Stimulated activated effector memory CD8-positive, alpha-beta T cell treated with anti-CD3 and anti-CD28 coated beads, Interleukin-12 subunit alpha, Interleukin-12 subunit beta, amount 100 ng/mL, for 72 hours (primary cell): ENCODE data around the gene AP1G2.

ENCODE experiments used
- ATAC-seq: fragments of 150-1000 bp; cut with Tn5 transposase; 2 replicates; pipeline ENCODE4 v1.10.0; 2021
- DNase-seq, 2 donors: peaks; one replicate each; pipeline ENCODE4 v3.0.0; 2021 to 2022; ENCODE audit warnings: low spot score in 2 of 2
- H3K27ac Mint-ChIP-seq: one replicate; pipeline ENCODE4 v1.8.0; 2022; ENCODE audit warnings: mild to moderate bottlenecking, mixed read lengths
- H3K36me3 Mint-ChIP-seq: one replicate; pipeline ENCODE4 v1.8.0; 2022; ENCODE audit warnings: mild to moderate bottlenecking, mixed read lengths
- H3K4me1 Mint-ChIP-seq: one replicate; pipeline ENCODE4 v1.8.0; 2022; ENCODE audit warnings: mixed read lengths
- H3K4me3 Mint-ChIP-seq: one replicate; pipeline ENCODE4 v1.8.0; 2022; ENCODE audit warnings: mild to moderate bottlenecking, mixed read lengths
- H3K9me3 Mint-ChIP-seq: one replicate; pipeline ENCODE4 v1.8.0; 2022; ENCODE audit warnings: mixed read lengths

AP1G2 gene

GRCh38 chr14:23568021-23568599 is 519 bp upstream of the AP1G2 start:
- DNase-seq (no peak), ATAC-seq (no peak)
- Mint-ChIP-seq H3K9me3 (no peaks in the 10 kb centered on the region), H3K27ac (peak overlapping the region; percentile 99), H3K4me3 (peak overlapping the region; percentile 99), H3K36me3 (peaks cover 47% of the 10 kb centered on the region), H3K4me1 (peaks cover 47% of the 10 kb centered on the region)

DNA sequence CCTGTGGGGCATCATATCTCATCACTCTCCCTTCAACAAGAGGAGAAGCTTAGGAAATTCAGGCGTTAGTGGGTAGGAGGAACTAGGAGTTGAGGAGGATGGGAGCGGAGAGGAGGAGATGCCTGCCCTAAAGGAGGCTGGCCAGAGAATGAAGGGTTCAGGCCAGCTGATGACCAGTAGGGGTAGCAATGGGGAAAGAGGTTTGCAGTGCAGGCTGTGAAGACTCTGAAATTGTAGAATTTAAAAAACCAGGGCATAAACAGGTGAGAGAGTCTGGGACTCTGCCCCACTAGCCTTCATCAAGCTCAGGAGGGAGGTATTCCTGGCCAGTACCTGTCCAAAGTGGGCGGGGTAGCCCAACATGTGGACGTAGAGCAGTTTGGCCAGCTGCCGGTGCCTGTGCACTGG is 809 bp downstream of the AP1G2 start:
- H3K4me3 Mint-ChIP-seq, result peak overlapping the region; percentile 99
- H3K27ac Mint-ChIP-seq, result peak overlapping the region; percentile 99
- peaks cover 54% of the 10 kb centered on the region for H3K4me1 Mint-ChIP-seq
- DNase-seq, result no peak
- H3K9me3 Mint-ChIP-seq, result no peaks in the 10 kb centered on the region
- peaks cover 60% of the 10 kb centered on the region for H3K36me3 Mint-ChIP-seq
- ATAC-seq, result no peak

- no peak for ATAC-seq
- peak overlapping the region; percentile 99 for H3K27ac Mint-ChIP-seq
- H3K4me1 Mint-ChIP-seq, result peaks cover 58% of the 10 kb centered on the region
- peak overlapping the region; percentile 99 for H3K4me3 Mint-ChIP-seq
- no peaks in the 10 kb centered on the region for H3K9me3 Mint-ChIP-seq
- peaks cover 66% of the 10 kb centered on the region for H3K36me3 Mint-ChIP-seq
- DNase-seq, result no peak
These were observed 1.3 kb downstream of the AP1G2 start for GRCh38 chr14:23566112-23566777.

- Mint-ChIP-seq H3K36me3 (peaks cover 72% of the 10 kb centered on the region), H3K4me1 (peaks cover 58% of the 10 kb centered on the region), H3K4me3 (peak overlapping the region; percentile 99), H3K27ac (peak overlapping the region; percentile 99), H3K9me3 (no peaks in the 10 kb centered on the region)
- no peak for DNase-seq
- no peak for ATAC-seq
These were observed 2.0 kb downstream of the AP1G2 start for GRCh38 chr14:23565626-23566025.

- ATAC-seq (no peak), DNase-seq (no peak)
- Mint-ChIP-seq H3K4me3 (no peak overlapping the region), H3K4me1 (peaks cover 66% of the 10 kb centered on the region), H3K9me3 (no peaks in the 10 kb centered on the region), H3K27ac (peak overlapping the region; percentile 99), H3K36me3 (peaks cover 79% of the 10 kb centered on the region)
These were observed 2.7 kb downstream of the AP1G2 start for GRCh38 chr14:23564876-23565275.

DNA sequence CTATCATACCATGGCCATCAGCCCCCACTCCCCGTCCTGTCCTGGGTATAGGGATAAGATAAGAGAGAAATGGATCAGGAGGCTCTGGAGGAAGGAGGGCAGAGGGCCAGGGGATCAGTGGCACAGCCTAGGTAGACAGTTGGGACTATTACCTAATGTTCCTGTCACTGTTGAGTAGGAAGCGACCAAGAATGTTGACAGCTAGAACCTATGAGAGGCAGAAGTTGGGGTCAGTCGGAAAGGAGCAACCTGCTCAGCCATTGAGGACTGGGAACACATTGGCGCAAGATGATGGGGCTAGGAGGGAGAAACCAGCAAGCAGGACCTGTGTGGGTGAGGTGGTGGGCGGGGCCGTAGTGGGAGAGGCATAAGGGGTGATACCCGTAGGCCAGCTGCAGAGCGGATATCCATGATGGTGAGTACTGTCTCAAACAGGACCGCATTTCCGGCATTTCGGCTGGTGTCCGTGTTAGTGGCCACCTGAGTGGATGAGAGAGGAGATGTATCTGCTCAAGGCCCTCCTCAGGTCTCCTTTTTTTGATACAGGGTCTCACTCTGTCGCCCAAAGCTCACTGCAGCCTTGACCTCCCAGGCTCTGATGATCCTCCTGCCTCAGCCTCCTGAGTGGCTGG is 3.3 kb downstream of the AP1G2 start:
- peaks cover 82% of the 10 kb centered on the region for H3K36me3 Mint-ChIP-seq

DNA sequence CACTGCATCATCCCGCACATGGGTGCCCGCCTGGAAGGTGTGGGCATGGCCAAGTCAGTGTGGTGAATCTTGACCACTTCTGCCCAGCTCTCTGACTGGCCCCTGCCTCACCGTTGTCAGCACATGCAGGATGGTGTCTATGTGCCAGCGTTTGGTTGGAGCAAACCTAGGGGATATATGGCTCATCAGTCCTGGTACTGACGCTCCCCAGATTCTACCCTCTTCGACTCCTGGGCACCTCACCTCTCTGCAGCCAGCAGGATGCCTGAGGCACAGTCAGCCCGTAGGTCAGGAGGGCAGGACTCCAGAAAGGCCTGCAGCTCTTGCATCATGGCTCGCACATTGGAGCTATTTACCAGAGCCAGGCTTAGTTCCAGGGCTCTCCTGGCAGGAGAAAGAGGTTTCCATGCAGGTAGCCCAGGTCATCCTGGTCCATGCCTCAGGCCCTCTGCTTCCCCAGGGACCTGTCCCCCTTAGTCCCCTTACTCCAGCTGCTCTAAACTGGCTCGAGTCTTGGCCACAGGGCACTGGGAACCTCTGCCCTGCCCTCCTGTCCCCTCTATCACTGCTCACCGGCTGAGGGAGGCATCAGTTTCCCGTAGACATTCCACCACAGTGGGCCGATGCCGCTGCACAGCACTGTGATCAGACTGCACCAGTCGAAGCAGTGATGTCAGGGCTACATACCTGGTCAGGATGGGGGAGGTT is 4.0 kb downstream of the AP1G2 start:
- DNase-seq (no peak), ATAC-seq (no peak)
- peak overlapping the region; percentile 99 for H3K27ac Mint-ChIP-seq
- H3K4me1 Mint-ChIP-seq, result peaks cover 76% of the 10 kb centered on the region
- no peaks in the 10 kb centered on the region for H3K9me3 Mint-ChIP-seq
- H3K4me3 Mint-ChIP-seq, result no peak overlapping the region
- peaks cover 79% of the 10 kb centered on the region for H3K36me3 Mint-ChIP-seq

More for the DNA sequence above, 3.3 kb downstream of the AP1G2 start:
- Mint-ChIP-seq H3K4me1 (peaks cover 71% of the 10 kb centered on the region), H3K9me3 (no peaks in the 10 kb centered on the region), H3K4me3 (no peak overlapping the region), H3K27ac (peak overlapping the region; percentile 99)
- ATAC-seq (no peak), DNase-seq (no peak)

GRCh38 chr14:23562822-23563472 is 4.6 kb downstream of the AP1G2 start:
- Mint-ChIP-seq H3K36me3 (peaks cover 79% of the 10 kb centered on the region), H3K9me3 (no peaks in the 10 kb centered on the region), H3K27ac (peak overlapping the region; percentile 56), H3K4me1 (peaks cover 75% of the 10 kb centered on the region), H3K4me3 (no peak overlapping the region)
- DNase-seq (peak; percentile 41 to 73), ATAC-seq (no peak)

DNA sequence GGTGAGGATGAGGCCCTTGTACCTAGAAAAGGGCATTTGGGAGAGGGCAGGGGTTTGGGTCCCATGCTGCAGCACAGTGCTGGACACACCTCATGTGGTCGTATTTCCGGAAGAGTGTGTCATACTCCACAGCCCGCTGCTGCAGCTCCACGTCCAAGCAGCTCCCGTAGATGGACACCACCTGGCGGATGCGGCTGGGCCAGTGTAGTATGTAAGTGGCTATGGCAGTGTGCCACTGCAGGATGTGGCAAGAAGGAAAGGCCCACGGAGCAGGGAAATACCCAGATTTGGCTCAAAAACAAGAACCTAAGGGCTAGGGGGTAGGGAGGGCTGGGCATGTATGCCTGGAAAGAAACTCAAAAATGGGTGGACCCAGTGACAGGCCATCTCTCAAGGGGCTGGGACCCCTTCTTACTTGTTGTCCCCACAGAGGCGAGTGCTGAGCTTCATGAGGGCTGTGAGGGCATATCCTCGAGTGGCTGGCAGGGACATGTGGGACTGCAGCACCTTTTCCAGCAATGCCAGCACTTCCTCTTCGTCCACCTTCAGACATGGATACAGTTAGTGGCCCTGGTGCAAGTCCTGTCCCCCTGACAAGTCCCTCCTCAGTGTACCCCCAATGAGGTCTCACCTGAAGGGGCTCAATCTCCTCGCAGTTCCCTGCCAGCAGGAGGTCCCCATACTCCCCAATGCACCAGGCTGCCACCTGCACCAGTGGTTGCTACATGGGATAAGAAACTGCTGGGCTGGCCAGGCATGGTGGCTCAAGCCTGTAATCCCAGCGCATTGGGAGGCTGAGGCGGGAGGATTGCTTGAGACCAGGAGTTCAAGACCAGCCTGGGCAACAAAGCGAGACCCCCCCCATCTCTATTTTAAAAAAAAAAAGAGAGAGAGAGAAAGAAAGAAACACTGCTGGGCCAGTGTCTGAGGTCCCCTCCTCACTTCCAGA is 5.4 kb downstream of the AP1G2 start:
- H3K4me3 Mint-ChIP-seq, result no peak overlapping the region
- DNase-seq (no peak), ATAC-seq (no peak)
- H3K36me3 Mint-ChIP-seq, result peaks cover 73% of the 10 kb centered on the region
- peaks cover 76% of the 10 kb centered on the region for H3K4me1 Mint-ChIP-seq
- H3K27ac Mint-ChIP-seq, result peak overlapping the region; percentile 81
- no peaks in the 10 kb centered on the region for H3K9me3 Mint-ChIP-seq

DNA sequence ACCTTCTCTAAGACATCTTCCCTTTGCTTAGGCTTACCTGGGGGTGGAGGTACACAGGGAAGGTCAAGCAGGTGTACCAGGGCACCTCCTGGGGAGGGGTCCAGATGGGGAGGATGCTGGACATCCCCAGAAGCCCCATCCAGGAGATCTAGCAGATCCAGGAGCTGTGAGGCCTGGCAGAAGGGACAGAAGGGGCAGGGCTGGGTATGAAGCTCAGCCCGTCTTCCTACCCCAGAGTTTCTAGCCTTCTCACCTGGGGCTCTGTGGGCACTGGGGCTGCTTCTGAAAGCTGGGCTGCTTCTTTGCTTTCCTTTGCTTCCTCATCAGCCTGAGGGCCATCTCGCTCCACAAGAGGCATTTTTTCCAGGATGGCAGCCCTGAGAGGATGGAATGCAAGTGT is 6.3 kb downstream of the AP1G2 start:
- peaks cover 78% of the 10 kb centered on the region for H3K4me1 Mint-ChIP-seq
- peaks cover 64% of the 10 kb centered on the region for H3K36me3 Mint-ChIP-seq
- H3K4me3 Mint-ChIP-seq, result no peak overlapping the region
- peak overlapping the region; percentile 81 for H3K27ac Mint-ChIP-seq
- DNase-seq, result no peak
- ATAC-seq, result no peak
- no peaks in the 10 kb centered on the region for H3K9me3 Mint-ChIP-seq

GRCh38 chr14:23559926-23560520 is 7.6 kb downstream of the AP1G2 start:
- peaks cover 84% of the 10 kb centered on the region for H3K4me1 Mint-ChIP-seq
- no peak for DNase-seq
- peak overlapping the region; percentile 81 for H3K27ac Mint-ChIP-seq
- no peaks in the 10 kb centered on the region for H3K9me3 Mint-ChIP-seq
- H3K4me3 Mint-ChIP-seq, result no peak overlapping the region
- H3K36me3 Mint-ChIP-seq, result peaks cover 60% of the 10 kb centered on the region
- no peak for ATAC-seq

DNA sequence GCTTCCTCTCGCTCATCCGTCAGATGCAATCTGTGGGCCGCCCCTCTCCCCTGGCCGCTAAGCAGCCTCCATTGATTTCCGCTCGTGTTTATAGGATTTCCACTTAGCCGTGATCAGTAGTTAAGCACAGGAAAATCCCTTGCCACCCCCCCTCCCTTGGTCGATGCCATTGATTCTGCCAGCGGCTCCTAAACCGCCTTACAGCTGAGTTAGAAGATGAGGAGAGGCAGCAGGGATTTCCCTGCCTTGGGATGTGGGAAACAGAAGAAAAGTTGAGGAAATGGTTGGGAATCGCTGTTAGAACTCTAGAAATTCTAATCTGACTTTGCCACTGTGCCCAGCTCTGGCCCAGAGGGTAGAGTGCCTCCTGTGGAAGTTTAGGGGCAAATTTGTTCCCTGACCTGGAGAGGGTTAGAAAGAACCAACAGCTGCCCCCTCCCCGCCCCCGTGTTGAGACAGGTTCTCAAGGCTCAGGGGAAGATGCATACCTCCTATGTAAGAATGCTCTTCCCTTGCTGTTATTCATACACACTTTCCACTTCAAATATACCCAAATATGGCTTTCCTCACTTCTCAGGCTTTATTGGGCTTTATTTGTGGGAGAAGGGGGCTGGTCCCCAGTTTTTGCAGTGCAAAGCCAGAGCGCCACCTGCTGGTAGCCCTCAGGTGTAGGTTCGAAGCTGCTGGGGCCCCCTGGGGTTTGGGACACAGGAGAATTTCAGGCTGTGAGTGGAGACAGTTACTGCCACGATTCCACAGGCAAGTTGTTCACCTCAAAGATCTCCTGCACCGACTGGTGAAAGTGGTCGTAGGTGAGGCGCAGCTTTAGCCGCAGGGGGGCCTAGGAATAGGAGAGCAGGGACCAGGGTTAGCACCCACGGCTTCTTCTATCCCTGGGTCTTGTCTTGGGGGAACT is 8.3 kb downstream of the AP1G2 start:
- peak; percentile 71 to 77 for DNase-seq
- no peaks in the 10 kb centered on the region for H3K9me3 Mint-ChIP-seq
- no peak for ATAC-seq
- peaks cover 77% of the 10 kb centered on the region for H3K4me1 Mint-ChIP-seq
- H3K36me3 Mint-ChIP-seq, result peaks cover 53% of the 10 kb centered on the region
- H3K27ac Mint-ChIP-seq, result peak overlapping the region; percentile 81
- H3K4me3 Mint-ChIP-seq, result no peak overlapping the region

DNA sequence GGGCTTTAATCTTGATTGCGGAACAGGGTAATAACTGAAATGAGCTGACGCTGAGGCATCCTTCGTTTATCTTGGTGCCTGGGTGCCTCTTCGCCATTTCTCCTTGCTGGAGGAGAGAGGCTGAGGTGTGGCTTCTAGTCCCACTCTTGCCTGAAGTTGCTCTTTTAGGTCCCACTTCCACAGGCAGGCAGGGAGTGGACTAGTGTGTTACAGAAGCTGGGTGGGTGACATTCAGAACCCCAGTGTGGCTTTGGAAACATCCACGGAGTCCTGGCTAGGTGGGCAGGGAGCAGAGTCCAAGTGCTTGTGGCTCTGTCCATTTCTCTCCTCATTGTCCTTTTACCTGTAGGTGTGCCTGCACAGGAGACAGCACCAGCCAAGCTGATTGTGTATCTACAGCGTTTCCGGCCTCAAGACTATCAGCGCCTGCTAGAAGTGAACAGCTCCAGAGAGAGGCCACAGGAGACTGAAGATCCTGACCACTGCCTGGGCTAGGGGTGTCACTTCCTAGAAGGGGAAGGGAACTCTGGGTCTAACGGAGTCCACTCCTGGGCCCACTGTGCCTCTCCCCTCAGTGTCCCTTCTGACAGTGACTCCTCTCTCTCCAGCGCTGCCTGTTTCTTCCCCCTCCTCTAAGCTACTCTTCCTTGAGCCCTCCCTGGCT is 9.1 kb downstream of the AP1G2 start:
- no peak overlapping the region for H3K27ac Mint-ChIP-seq
- no peaks in the 10 kb centered on the region for H3K9me3 Mint-ChIP-seq
- H3K4me1 Mint-ChIP-seq, result peaks cover 71% of the 10 kb centered on the region
- peak overlapping the region; percentile 91 for H3K4me3 Mint-ChIP-seq
- DNase-seq (no peak), ATAC-seq (no peak)
- H3K36me3 Mint-ChIP-seq, result peaks cover 48% of the 10 kb centered on the region
